K562 (cell line): ENCODE results near the gene GADD45G. TPM values are rescaled to one million over a fixed set of nuclear protein-coding genes. Genes with fewer than 3 reads are reported as not detected.

Source experiments
- FOS ChIP-seq: IDR thresholded peaks from 3 replicates; pipeline ENCODE4 v1.6.1; 2011; ENCODE audit not compliant: insufficient read length; ENCODE audit errors: extremely low read depth
- FOXJ2 ChIP-seq: fragments of 200-800 bp; sonication (Bioruptor generic); IDR thresholded peaks from 2 replicates; pipeline ENCODE4 v1.6.1; 2016; ENCODE audit warnings: missing genetic modification characterization, missing compliant biosample characterization
- HDAC3 ChIP-seq: fragments of 450-650 bp; IDR thresholded peaks from 2 replicates; pipeline ENCODE4 v1.6.1; 2018; ENCODE audit warnings: borderline replicate concordance, mild to moderate bottlenecking, moderate library complexity; ENCODE audit not compliant: partially characterized antibody
- JUNB ChIP-seq: fragments of 450-650 bp; formaldehyde crosslinking; conservative IDR thresholded peaks from 2 replicates; pipeline ENCODE4 v1.4.0; 2020; ENCODE audit warnings: mild to moderate bottlenecking
- KLF6 ChIP-seq: fragments of 250-450 bp; sonication (Bioruptor Pico); IDR thresholded peaks from 2 replicates; pipeline ENCODE4 v1.4.0; 2020; ENCODE audit warnings: mild to moderate bottlenecking, moderate library complexity, borderline replicate concordance
- MXI1 ChIP-seq: IDR thresholded peaks from 2 replicates; pipeline ENCODE4 v1.6.1; 2011; ENCODE audit warnings: low read depth, mild to moderate bottlenecking, improper control_type of control experiment, low read length
- NCOA4 ChIP-seq: fragments of 450-650 bp; IDR thresholded peaks from 2 replicates; pipeline ENCODE4 v1.6.1; 2018; ENCODE audit warnings: mild to moderate bottlenecking; ENCODE audit not compliant: partially characterized antibody
- PCBP1 ChIP-seq: fragments of 200-400 bp; formaldehyde crosslinking; IDR thresholded peaks from 2 replicates; pipeline ENCODE4 v1.6.1; 2018; ENCODE audit warnings: mild to moderate bottlenecking, low read depth, low read length; ENCODE audit not compliant: poor library complexity, severe bottlenecking
- ZNF212 ChIP-seq: fragments of 450-650 bp; formaldehyde crosslinking; IDR thresholded peaks from 2 replicates; pipeline ENCODE4 v1.4.0; 2020; ENCODE audit warnings: mild to moderate bottlenecking
- ZNF589 ChIP-seq: fragments of 200-800 bp; sonication (Bioruptor generic); IDR thresholded peaks from 2 replicates; pipeline ENCODE4 v1.6.1; 2016; ENCODE audit warnings: low read depth, missing genetic modification characterization, missing compliant biosample characterization
- ZNF778 ChIP-seq: fragments of 450-650 bp; formaldehyde crosslinking; IDR thresholded peaks from 2 replicates; pipeline ENCODE4 v1.4.0; 2020; ENCODE audit warnings: mild to moderate bottlenecking, moderate library complexity
- polyA plus RNA-seq, 8 experiments: library from polyadenylated mRNA; depleted of rRNA in 4 of 8; stranded (reverse) in 5 of 8; unstranded in 3 of 8; fragments of >200 nt; fragmentation: Nextera tagmentation in 2 of 8; fragmentation: Illumina TruSeq in 1 of 8; extraction: Ambion mirVana in 2 of 8; extraction: Trizol in 1 of 8; gene quantifications; 2 replicates each; pipeline versions ENCODE4 v1.2.1 to v1.2.3, GENCODE V29; 2011 to 2014; ENCODE audit warnings: inconsistent platforms in 1 of 8, missing spikeins in 1 of 8
- total RNA-seq, 7 experiments: library from RNA; depleted of rRNA in 6 of 7; stranded (reverse); fragments of >200 nt in 6 of 7; fragmentation: Illumina TruSeq in 2 of 7; extraction: Trizol in 2 of 7; gene quantifications; 2 replicates each; pipeline versions ENCODE4 v1.2.1 to v1.2.3, GENCODE V29; 2011 to 2021; ENCODE audit warnings: low replicate concordance in 1 of 7
- TF ChIP-seq, protein P1 (sequence below), 2 experiments: fragments of 450-650 bp; IDR thresholded peaks; 2 replicates each; pipeline ENCODE4 v1.6.1; 2018; ENCODE audit warnings: mild to moderate bottlenecking in 2 of 2, low read depth in 1 of 2; ENCODE audit not compliant: partially characterized antibody in 2 of 2
- TF ChIP-seq, protein P2 (sequence below): fragments of 450-650 bp; IDR thresholded peaks from 2 replicates; pipeline ENCODE4 v1.6.1; 2018; ENCODE audit not compliant: partially characterized antibody
- TF ChIP-seq, protein P3 (sequence below), 3 experiments: fragments of 200-800 bp in 1 of 3; fragments of 250-450 bp in 1 of 3; fragments of 450-650 bp in 1 of 3; sonication (Bioruptor Pico) in 1 of 3; sonication (Bioruptor generic) in 1 of 3; formaldehyde crosslinking in 1 of 3; IDR thresholded peaks; 2 replicates each; pipeline versions ENCODE4 v1.6.1 to v1.8.0; 2016 to 2022; ENCODE audit warnings: mild to moderate bottlenecking in 2 of 3, missing genetic modification characterization in 2 of 3, missing compliant biosample characterization in 1 of 3, moderate library complexity in 1 of 3
- TF ChIP-seq, protein P4 (sequence below): fragments of 450-650 bp; IDR thresholded peaks from 2 replicates; pipeline ENCODE4 v1.6.1; 2014; ENCODE audit warnings: low read depth, mild to moderate bottlenecking, moderate library complexity, borderline replicate concordance

The GADD45G gene
- total and polyA plus RNA-seq, 9 of the 15 experiments (the other 6 are each of a cell fraction or from before 2014, with no cell fraction given): 0.20 to 0.34 TPM; not detected in 7

DNA sequence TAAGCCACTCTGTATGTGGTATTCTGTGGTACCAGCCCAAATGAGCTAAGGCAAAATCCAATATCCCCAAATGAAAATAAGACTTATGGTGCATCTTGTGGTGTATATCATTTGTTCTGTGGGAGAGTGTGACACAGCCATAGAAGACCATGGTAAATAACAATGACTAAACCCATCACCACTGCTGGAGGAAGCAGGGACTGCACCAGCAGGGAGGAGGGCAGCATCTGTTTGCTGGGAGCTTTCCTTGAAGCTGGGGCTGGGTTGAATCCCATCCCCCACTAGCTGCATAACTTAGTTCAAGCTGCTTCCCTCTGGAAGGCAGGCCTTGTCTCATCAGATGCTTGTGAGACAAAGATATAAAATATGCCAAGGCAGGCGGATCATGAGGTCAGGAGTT is 14.2 kb downstream of the GADD45G start (continued):
- TF ChIP-seq, protein P1, sequence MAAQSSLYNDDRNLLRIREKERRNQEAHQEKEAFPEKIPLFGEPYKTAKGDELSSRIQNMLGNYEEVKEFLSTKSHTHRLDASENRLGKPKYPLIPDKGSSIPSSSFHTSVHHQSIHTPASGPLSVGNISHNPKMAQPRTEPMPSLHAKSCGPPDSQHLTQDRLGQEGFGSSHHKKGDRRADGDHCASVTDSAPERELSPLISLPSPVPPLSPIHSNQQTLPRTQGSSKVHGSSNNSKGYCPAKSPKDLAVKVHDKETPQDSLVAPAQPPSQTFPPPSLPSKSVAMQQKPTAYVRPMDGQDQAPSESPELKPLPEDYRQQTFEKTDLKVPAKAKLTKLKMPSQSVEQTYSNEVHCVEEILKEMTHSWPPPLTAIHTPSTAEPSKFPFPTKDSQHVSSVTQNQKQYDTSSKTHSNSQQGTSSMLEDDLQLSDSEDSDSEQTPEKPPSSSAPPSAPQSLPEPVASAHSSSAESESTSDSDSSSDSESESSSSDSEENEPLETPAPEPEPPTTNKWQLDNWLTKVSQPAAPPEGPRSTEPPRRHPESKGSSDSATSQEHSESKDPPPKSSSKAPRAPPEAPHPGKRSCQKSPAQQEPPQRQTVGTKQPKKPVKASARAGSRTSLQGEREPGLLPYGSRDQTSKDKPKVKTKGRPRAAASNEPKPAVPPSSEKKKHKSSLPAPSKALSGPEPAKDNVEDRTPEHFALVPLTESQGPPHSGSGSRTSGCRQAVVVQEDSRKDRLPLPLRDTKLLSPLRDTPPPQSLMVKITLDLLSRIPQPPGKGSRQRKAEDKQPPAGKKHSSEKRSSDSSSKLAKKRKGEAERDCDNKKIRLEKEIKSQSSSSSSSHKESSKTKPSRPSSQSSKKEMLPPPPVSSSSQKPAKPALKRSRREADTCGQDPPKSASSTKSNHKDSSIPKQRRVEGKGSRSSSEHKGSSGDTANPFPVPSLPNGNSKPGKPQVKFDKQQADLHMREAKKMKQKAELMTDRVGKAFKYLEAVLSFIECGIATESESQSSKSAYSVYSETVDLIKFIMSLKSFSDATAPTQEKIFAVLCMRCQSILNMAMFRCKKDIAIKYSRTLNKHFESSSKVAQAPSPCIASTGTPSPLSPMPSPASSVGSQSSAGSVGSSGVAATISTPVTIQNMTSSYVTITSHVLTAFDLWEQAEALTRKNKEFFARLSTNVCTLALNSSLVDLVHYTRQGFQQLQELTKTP (IDR thresholded peaks at IDR 0.05; ENCODE audit: low read depth in 1 of 2, partially characterized antibody in 2 of 2): no peak
- no peak for TF ChIP-seq PCBP1
- no peak for TF ChIP-seq HDAC3
- TF ChIP-seq JUNB: no peak
- TF ChIP-seq NCOA4: no peak
- TF ChIP-seq ZNF212 (CRISPR knock-in tag): no peak
- TF ChIP-seq, protein P2, sequence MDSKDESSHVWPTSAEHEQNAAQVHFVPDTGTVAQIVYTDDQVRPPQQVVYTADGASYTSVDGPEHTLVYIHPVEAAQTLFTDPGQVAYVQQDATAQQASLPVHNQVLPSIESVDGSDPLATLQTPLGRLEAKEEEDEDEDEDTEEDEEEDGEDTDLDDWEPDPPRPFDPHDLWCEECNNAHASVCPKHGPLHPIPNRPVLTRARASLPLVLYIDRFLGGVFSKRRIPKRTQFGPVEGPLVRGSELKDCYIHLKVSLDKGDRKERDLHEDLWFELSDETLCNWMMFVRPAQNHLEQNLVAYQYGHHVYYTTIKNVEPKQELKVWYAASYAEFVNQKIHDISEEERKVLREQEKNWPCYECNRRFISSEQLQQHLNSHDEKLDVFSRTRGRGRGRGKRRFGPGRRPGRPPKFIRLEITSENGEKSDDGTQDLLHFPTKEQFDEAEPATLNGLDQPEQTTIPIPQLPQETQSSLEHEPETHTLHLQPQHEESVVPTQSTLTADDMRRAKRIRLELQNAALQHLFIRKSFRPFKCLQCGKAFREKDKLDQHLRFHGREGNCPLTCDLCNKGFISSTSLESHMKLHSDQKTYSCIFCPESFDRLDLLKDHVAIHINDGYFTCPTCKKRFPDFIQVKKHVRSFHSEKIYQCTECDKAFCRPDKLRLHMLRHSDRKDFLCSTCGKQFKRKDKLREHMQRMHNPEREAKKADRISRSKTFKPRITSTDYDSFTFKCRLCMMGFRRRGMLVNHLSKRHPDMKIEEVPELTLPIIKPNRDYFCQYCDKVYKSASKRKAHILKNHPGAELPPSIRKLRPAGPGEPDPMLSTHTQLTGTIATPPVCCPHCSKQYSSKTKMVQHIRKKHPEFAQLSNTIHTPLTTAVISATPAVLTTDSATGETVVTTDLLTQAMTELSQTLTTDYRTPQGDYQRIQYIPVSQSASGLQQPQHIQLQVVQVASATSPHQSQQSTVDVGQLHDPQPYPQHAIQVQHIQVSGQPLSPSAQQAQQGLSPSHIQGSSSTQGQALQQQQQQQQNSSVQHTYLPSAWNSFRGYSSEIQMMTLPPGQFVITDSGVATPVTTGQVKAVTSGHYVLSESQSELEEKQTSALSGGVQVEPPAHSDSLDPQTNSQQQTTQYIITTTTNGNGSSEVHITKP: no peak
- TF ChIP-seq, protein P3, sequence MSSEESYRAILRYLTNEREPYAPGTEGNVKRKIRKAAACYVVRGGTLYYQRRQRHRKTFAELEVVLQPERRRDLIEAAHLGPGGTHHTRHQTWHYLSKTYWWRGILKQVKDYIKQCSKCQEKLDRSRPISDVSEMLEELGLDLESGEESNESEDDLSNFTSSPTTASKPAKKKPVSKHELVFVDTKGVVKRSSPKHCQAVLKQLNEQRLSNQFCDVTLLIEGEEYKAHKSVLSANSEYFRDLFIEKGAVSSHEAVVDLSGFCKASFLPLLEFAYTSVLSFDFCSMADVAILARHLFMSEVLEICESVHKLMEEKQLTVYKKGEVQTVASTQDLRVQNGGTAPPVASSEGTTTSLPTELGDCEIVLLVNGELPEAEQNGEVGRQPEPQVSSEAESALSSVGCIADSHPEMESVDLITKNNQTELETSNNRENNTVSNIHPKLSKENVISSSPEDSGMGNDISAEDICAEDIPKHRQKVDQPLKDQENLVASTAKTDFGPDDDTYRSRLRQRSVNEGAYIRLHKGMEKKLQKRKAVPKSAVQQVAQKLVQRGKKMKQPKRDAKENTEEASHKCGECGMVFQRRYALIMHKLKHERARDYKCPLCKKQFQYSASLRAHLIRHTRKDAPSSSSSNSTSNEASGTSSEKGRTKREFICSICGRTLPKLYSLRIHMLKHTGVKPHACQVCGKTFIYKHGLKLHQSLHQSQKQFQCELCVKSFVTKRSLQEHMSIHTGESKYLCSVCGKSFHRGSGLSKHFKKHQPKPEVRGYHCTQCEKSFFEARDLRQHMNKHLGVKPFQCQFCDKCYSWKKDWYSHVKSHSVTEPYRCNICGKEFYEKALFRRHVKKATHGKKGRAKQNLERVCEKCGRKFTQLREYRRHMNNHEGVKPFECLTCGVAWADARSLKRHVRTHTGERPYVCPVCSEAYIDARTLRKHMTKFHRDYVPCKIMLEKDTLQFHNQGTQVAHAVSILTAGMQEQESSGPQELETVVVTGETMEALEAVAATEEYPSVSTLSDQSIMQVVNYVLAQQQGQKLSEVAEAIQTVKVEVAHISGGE (CRISPR knock-in tag; IDR thresholded peaks at IDR 0.05): no peak
- no peak for TF ChIP-seq KLF6 (CRISPR knock-in tag)
- TF ChIP-seq, protein P4, sequence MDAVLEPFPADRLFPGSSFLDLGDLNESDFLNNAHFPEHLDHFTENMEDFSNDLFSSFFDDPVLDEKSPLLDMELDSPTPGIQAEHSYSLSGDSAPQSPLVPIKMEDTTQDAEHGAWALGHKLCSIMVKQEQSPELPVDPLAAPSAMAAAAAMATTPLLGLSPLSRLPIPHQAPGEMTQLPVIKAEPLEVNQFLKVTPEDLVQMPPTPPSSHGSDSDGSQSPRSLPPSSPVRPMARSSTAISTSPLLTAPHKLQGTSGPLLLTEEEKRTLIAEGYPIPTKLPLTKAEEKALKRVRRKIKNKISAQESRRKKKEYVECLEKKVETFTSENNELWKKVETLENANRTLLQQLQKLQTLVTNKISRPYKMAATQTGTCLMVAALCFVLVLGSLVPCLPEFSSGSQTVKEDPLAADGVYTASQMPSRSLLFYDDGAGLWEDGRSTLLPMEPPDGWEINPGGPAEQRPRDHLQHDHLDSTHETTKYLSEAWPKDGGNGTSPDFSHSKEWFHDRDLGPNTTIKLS: no peak
- no peak for TF ChIP-seq FOS
- TF ChIP-seq ZNF778 (CRISPR knock-in tag): no peak
- no peak for TF ChIP-seq MXI1
- no peak for TF ChIP-seq FOXJ2 (tag)
- no peak for TF ChIP-seq ZNF589
